ENCODE measurements around the gene AKAP10. TPM values are rescaled to one million over a fixed set of nuclear protein-coding genes. Genes with fewer than 3 reads are reported as not detected.

The AKAP10 gene
- total RNA-seq, 1 experiment from 2014 or later, result 23.3 TPM

DNA sequence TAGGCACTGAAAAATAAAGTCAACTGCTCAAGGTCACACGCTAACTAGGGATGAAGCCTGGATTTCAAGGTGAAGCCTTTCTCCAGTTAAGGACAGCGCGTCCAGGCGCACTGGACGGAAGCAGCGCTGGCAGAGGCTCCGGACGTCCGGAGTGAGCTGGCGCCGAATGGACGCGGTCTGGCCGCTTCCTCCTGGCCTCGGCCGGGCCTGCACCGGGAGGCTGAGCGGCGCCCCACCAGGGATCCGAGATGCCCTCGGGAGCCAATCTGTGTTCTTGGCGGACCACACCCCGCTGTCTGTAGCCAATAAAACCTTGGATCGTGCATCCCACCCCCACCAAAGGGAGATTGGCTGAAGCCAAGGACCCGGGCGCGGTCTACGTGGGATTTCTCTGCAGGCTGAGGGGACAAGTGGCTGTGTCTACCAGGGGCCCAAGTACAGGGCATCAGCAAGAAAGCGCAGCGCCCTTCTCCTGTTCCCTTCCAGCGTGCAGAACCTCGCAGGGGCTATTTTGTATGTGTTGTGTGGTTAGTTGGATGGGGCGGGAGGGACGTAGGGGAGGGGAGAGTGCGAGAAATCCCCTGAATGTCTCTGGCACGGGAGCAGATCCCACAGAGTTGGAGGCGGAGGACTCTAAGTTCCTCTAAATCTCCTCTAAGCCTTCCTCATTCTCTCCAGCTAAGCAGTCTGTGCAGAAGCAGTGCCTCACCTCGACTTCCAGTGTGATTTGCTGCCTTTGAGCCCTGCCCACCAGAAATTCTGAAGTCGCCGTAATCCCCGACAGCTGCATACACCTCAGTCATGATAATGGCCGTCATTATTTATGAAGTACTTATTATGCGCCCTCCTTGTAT lies 2.5 kb upstream of the AKAP10 start:
- ChIA-PET POLR2A (ENCODE audit: unreplicated experiment) (no interaction called here), CTCF (no interaction called here)
- ATAC-seq (no peak), DNase-seq (no peak)
- H3K36me3 ChIP-seq (ENCODE audit: low read depth, low read length), result no peaks in the 10 kb centered on the region
- no peak overlapping the region for H2AFZ ChIP-seq (ENCODE audit: low read length)
- H3F3A ChIP-seq (ENCODE audit: low read length, unreplicated experiment), result no peaks in the 10 kb centered on the region
- H3K79me2 ChIP-seq (ENCODE audit: low read length), result peaks cover 32% of the 10 kb centered on the region
- H3K27ac ChIP-seq (ENCODE audit: low read length), result no peak overlapping the region
- no peaks in the 10 kb centered on the region for H3K9me2 ChIP-seq (replicated peaks; ENCODE audit: low read length)
- no peak overlapping the region for H3K9ac ChIP-seq (ENCODE audit: low read length)
- no peaks in the 10 kb centered on the region for H3K9me3 ChIP-seq (ENCODE audit: low read length)
- H3K4me3 ChIP-seq (ENCODE audit: low read length), result no peak overlapping the region
- intact Hi-C loops (cut with micrococcal nuclease), result no loop called here
- BruUV-seq (replicated peaks), result no TSS peak
- H3K4me2 ChIP-seq (ENCODE audit: low read length), result no peak overlapping the region
- no peaks in the 10 kb centered on the region for H4K20me1 ChIP-seq (ENCODE audit: low read length)
- peaks cover 9% of the 10 kb centered on the region; the same call in 1 of the 2 replicates for H3K4me1 ChIP-seq (ENCODE audit: insufficient read depth, low read length)
- TF ChIP-seq, protein P1, sequence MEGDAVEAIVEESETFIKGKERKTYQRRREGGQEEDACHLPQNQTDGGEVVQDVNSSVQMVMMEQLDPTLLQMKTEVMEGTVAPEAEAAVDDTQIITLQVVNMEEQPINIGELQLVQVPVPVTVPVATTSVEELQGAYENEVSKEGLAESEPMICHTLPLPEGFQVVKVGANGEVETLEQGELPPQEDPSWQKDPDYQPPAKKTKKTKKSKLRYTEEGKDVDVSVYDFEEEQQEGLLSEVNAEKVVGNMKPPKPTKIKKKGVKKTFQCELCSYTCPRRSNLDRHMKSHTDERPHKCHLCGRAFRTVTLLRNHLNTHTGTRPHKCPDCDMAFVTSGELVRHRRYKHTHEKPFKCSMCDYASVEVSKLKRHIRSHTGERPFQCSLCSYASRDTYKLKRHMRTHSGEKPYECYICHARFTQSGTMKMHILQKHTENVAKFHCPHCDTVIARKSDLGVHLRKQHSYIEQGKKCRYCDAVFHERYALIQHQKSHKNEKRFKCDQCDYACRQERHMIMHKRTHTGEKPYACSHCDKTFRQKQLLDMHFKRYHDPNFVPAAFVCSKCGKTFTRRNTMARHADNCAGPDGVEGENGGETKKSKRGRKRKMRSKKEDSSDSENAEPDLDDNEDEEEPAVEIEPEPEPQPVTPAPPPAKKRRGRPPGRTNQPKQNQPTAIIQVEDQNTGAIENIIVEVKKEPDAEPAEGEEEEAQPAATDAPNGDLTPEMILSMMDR (conservative IDR thresholded peaks at IDR 0.05; ENCODE audit: low read depth, low read length), result no peak
- TF ChIP-seq EZH2phosphoT487 (IDR thresholded peaks at IDR 0.05; ENCODE audit: borderline replicate concordance, low read length) (no peak), EZH2 (IDR thresholded peaks at IDR 0.05; ENCODE audit: low read length, unreplicated experiment) (no peak)
- H3K27me3 ChIP-seq (ENCODE audit: low read length), result no peaks in the 10 kb centered on the region

DNA sequence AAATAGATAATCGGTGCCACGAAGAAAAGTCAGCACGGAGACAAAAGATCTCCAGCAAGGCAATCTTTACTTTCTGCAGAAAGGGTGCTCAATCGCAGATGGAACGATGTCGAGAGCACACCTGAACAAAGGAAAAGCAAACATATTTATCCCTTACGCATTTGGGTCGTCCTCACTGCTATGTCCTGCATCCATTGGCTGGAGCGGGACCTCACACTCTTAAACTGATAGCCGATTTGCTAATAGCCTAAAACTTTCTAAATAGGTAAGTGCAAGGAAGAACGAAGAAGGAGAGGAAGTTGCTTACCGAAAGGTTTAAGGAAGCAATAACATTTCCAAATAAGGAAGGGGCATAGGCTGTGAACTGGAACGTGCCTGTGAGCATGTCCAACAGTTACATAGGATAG lies 1.2 kb upstream of the AKAP10 start:
- intact Hi-C loops (cut with micrococcal nuclease), result no loop called here
- CTCF ChIA-PET, result no interaction called here

More for the DNA sequence above, 1.2 kb upstream of the AKAP10 start:
- no peaks in the 10 kb centered on the region; the same call in 1 of the 2 replicates for H3K36me3 ChIP-seq (ENCODE audit: low read depth, low read length)
- no peak for DNase-seq
- H3K9ac ChIP-seq (ENCODE audit: low read length), result no peak overlapping the region
- TF ChIP-seq EZH2phosphoT487 (IDR thresholded peaks at IDR 0.05; ENCODE audit: borderline replicate concordance, low read length) (no peak), EZH2 (IDR thresholded peaks at IDR 0.05; ENCODE audit: low read length, unreplicated experiment) (no peak)
- TF ChIP-seq, protein P1 (conservative IDR thresholded peaks at IDR 0.05; ENCODE audit: low read depth, low read length), result no peak
- peaks cover 45% of the 10 kb centered on the region for H3K79me2 ChIP-seq (ENCODE audit: low read length)
- no peaks in the 10 kb centered on the region for H3K27me3 ChIP-seq (ENCODE audit: low read length)
- H4K20me1 ChIP-seq (ENCODE audit: low read length), result no peaks in the 10 kb centered on the region
- TSS peak; percentile 35 for BruUV-seq (replicated peaks)
- no peak overlapping the region for H3K4me2 ChIP-seq (ENCODE audit: low read length)
- H3K27ac ChIP-seq (ENCODE audit: low read length), result no peak overlapping the region
- H3K4me3 ChIP-seq (ENCODE audit: low read length), result no peak overlapping the region
- H3F3A ChIP-seq (ENCODE audit: low read length, unreplicated experiment), result no peaks in the 10 kb centered on the region
- ATAC-seq, result no peak
- POLR2A ChIA-PET (ENCODE audit: unreplicated experiment), result no interaction called here
- H2AFZ ChIP-seq (ENCODE audit: low read length), result no peak overlapping the region
- H3K9me2 ChIP-seq (replicated peaks; ENCODE audit: low read length), result no peaks in the 10 kb centered on the region
- peaks cover 9% of the 10 kb centered on the region; the same call in 1 of the 2 replicates for H3K4me1 ChIP-seq (ENCODE audit: insufficient read depth, low read length)
- H3K9me3 ChIP-seq (ENCODE audit: low read length), result no peaks in the 10 kb centered on the region

Data from PC-3 (cell line).